GM21723 (cell line): ENCODE data around the gene SPRED2.
"Not testable (repeated sequence)": the region's sequence is repeated elsewhere in the genome, so short reads cannot be mapped to it uniquely, and the experiment has no call there.

ENCODE experiments used
- ATAC-seq: cut with Tn5 transposase; IDR thresholded peaks from one replicate; pipeline ENCODE4 v1.9.1; 2021; ENCODE audit warnings: mild to moderate bottlenecking, moderate library complexity; ENCODE audit not compliant: unreplicated experiment

Gene SPRED2

DNA sequence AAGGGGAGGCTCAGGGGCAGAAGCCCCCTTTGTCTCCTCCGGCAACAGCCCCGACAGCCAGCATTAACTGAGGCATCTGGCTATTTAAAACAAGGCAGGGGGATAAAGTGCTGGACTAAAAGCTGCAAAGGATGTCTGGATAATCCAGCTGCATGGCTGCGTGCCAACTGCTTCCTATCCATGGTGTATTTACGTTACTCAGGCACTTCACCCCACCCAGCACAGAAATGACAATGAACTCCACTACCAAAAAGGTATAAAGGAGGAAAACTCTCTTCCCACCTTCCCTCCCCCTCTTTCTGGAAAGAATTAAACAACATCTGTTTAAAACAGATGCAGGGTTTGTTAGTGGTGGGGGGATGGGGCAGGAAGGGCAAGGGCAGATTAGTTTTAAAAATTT, 82.5 kb downstream of the SPRED2 start:
- ATAC-seq: no peak

- no peak for ATAC-seq
Observed at GRCh38 chr2:65347913-65348312, 84.5 kb downstream of the SPRED2 start.

DNA sequence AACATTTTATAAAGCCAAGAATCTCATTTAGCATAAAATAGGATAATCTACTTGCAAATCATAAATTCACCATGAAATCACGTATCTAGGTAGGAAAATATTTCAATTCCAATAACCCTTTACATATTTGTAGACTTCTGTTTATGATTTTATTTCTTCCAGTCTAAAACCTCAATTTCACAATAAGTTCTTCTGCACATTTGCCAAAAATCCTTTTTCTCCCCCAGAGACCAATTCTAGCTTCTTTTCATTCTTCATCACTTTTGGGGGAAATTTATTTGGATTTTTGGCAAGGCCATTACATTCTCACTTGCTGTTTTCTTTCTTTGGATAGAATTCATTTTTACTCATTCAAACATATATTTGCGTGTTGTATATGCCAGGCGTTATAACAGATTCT, 86.8 kb downstream of the SPRED2 start:
- no peak for ATAC-seq

- no peak for ATAC-seq
Observed at GRCh38 chr2:65344689-65345088, 87.7 kb downstream of the SPRED2 start.

DNA sequence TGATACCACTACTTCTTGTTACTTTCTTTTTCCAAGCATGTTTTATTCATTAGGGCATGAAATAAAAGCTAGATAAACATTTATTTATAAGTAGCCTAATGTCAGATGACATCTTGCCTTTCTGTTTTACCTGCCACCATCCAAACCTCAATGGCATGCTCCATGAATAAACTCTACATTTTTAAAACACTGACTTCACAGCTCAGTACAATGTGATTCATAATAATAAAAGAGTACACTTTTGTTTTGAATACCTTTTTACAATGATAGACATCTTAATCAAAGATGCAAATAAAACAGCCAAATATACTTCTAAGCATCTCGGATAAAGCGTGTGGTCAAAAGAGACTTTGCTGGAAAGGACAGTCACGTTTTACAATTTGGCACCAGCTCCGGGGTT, 88.2 kb downstream of the SPRED2 start:
- ATAC-seq: no peak

DNA sequence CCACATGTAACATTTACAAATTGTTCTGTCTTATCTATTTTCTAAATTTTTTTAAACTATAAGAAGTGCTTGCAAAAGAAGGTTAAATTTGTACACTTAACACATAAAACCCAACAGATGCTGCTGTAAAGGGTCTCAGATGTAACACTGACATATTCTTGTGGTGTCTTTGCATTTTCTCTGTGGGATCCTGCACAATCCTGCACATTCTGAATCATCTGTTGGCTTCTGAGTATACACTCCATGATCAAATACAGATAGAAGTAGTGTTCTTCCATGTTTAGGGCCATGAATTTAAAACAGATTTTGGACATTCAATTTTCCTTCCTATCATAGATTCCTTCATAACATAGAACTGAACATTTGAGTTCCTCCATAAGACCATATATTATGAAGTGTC, 89.0 kb downstream of the SPRED2 start:
- ATAC-seq: no peak

- ATAC-seq: no peak
Observed at GRCh38 chr2:65340898-65341681, 91.3 kb downstream of the SPRED2 start.

DNA sequence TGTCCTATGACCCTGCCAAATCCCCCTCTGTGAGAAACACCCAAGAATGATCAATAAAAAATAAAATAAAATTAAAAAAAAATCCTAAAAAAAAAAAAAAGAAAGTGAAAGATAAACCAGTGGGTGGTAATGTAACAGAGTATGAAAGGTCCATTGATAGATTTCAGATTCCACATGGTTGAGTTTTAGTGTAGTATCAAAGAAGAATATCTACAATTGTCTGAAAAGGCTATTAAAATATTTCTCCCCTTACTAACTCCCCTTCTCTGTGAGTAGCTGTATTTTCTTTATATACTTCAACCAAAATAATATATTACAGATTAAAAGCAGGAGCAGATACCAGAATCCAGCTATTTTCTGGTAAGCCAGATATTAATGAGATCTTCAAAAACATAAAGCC, 92.8 kb downstream of the SPRED2 start:
- no peak for ATAC-seq

DNA sequence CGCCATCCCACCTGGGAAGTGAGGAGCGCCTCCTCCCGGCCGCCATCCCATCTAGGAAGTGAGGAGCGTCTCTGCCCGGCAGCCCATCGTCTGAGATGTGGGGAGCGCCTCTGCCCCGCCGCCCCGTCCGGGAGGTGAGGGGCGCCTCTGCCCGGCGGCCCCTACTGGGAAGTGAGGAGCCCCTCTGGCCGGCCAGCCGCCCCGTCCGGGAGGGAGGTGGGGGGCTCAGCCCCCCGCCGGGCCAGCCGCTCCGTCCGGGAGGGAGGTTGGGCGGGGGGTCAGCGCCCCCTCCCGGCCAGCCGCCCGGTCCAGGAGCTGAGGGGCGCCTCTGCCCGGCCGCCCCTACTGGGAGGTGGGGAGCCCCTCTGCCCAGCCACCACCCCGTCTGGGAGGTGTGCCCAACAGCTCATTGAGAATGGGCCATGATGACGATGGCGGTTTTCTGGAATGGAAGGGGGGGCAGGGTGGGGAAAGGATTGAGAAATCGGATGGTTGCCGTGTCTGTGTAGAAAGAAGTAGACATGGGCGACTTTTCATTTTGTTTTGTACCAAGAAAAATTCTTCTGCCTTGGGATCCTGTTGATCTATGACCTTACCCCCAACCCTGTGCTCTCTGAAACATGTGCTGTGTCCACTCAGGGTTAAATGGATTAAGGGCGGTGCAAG, 93.4 kb downstream of the SPRED2 start:
- ATAC-seq: not testable (repeated sequence)

- not testable (repeated sequence) for ATAC-seq
Observed at GRCh38 chr2:65337915-65338314, 94.5 kb downstream of the SPRED2 start.

GRCh38 chr2:65334714-65335113, 97.7 kb downstream of the SPRED2 start:
- ATAC-seq: no peak

DNA sequence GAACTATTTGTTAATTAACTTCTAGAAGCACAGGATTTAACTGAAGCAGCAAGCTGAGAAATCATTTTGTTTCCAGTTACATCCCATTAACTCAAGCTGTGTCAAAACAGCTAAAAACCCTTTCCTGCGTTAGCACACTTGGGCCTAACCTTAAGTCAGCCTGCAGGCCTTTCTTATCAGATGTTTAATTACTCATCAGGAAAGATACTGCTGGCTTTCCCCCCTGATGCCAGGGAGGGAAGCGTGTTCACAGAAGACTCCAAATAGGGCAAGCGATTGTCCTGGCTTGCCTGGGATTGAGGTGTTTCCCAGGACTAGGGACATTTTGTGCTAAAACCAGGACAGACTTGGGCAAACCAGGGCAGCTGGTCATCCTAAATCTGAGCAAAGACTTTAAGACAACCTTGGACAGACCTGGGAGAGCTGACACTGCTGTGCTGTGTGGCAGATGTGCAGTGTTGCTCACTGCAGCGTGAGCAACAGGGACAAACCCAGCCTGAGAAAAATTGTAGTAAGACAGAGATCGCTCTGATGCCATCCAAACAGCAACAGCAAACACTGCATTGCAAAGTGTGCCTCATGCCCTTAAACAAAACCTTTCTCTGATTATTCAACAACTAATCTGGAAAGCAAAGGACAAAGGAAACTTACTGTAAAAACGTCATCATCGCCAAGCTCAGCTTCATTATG, 100.9 kb downstream of the SPRED2 start:
- no peak for ATAC-seq

DNA sequence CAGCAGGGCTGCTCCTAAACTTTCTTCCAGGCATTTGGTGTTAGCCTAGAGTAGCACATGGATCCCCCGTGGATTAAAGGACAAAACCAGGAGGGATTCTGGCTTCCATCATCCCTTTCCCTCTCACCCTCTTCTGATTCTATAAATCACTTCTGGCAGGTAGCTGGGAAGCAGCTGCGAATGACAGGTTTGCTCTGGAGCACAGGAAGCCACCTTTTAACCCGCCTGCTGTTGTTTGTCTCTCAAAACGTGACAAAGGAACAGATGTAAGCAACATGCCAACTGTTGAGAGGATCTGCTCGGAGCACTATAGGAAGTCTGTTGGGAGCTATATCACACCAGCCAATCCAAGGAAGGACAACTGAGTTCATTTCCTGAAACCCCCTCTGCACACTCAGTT, 102.9 kb downstream of the SPRED2 start:
- ATAC-seq: no peak

GRCh38 chr2:65326276-65326675, 106.1 kb downstream of the SPRED2 start:
- ATAC-seq: no peak

DNA sequence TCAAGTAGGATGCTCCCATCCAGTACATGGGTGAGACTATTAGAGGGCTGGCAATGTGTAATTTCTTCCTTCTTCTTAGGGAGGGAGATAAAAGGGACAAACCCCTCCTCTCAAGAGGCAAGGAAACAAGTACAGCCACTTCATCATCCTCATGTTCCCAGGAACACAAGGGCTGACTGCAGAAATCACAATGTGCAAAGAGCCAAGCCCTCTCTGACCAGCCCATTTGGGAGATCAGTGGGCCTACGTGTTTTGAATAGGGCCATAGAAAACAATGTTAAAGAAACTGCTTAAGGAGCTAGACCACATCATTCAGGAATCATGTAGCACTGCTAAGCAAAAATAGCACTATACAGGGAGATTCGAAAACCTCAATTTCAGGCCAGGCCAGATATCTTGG, 107.3 kb downstream of the SPRED2 start:
- no peak for ATAC-seq

DNA sequence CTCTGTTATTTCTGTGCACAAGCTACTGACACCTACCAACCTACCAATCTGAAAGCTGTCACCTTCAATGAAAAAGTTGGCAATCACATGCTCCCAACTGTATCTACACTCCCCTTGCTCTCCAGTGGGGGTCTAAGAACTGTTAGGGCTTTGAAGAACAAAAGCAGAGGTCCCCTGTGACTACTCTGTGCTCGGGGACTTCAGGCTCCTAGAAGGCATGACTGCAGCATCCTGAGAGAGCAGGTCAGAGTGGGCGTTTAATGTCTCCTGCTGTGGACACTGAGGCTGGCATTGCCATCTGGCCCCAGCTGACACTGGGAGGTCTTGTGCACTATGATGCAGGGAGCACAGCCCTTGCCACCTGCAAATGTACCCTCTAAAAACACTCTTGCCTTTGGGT, 111.5 kb downstream of the SPRED2 start:
- no peak for ATAC-seq

DNA sequence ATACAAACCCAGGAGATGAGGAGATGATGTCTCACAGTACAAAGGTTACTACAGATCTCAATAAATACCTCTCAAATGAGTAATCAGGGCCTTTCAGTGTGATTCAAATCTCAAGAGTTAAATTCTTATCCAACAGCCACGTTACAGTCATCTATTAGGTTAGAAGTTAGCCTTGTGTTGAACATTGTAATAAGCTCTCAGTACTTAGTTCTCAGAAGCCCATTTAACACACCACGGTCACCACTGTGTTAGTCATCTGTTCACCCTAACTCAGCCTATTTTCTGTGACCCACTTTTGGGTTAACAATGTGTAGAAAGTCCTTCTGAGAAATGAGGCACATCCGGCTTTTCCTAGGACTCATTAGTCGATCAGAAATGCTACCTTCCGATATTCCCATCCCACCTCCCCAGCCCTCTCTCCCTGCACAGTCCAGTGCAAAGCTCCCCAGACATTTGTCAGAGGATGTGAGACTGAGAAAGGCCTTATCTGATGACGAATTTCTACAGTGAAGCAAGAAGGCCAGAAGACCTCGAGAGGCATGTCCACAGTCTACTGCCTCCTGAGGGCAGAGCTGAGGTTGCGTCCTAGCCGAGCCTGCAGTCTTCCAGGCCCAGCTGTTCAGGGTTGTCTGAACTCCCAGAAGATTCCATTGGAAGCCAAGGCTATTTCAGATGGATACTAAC, 112.2 kb downstream of the SPRED2 start:
- peak; percentile 62 for ATAC-seq

DNA sequence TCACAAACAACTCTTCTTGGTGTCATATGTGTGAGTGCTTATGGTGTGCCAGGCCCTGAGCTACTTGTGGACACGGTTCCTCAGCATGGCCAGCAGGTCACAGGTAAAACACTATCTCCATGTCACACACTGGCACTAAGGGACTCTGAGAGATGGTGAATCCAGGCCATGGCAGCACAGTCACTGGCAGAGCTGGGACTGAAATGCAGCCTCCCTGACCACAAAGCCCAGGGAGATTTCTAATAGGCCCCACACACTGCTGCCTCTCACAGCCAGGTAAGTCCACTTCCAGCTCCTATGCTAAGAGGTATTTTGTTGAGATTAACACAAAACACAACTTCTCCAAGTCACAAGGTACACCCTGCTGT, 112.7 kb downstream of the SPRED2 start:
- ATAC-seq: no peak

DNA sequence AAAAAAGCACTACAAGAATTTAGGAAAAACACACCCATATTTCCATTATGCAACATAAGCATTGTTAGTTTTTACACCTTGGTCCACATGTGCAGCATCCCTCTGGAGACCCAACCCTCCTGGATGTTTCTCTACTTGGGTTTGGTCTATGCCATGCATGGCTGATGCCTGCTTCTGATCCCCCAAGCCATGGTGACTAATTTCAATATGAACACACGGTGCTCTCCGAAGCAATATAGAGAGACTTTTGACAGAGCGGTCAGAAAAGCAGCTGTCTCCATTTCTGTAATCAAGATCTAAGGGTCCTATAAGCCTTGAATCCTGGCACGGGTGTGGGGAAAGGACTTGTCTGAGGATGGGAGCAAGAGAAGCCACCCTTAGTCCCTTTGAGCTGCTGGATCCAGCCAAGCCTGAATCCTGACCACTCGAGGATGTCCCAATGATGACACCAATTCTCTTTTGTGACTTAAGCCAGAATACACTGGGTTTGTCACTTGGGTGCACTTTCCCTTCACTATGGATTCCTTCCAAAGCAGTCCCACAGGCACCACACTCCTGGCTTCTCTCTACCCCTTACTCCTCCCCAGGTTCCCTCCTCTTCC, 113.2 kb downstream of the SPRED2 start:
- ATAC-seq: no peak

- no peak for ATAC-seq
Observed at GRCh38 chr2:65317841-65318240, 114.6 kb downstream of the SPRED2 start.

GRCh38 chr2:65317351-65317750, 115.0 kb downstream of the SPRED2 start:
- not testable (repeated sequence) for ATAC-seq
